CD4-positive, alpha-beta T cell (primary cell): Measurements from ENCODE around the gene RNF157. TPM values are rescaled to one million over a fixed set of nuclear protein-coding genes. Genes with fewer than 3 reads are reported as not detected.
"Not testable (repeated sequence)": the region's sequence is repeated elsewhere in the genome, so short reads cannot be mapped to it uniquely, and the experiment has no call there.

Source experiments
- ATAC-seq: fragments of 200-7000 bp; cut with Tn5 transposase; one replicate; pipeline ENCODE4 v1.10.0; 2022; ENCODE audit warnings: mild to moderate bottlenecking; ENCODE audit not compliant: poor library complexity
- CTCF ChIA-PET: fragments of 350-600 bp; sonication (Branson Sonifier 250); formaldehyde crosslinking; loops from one replicate; lab custom pipeline; 2021; ENCODE audit warnings: antibody characterized with exemption, inconsistent platforms; lab: Charles Lee
- POLR2A ChIA-PET: fragments of 350-600 bp; sonication (Branson Sonifier 250); formaldehyde crosslinking; loops from one replicate; lab custom pipeline; 2021; ENCODE audit warnings: antibody characterized with exemption, inconsistent platforms; lab: Charles Lee
- DNase-seq, 14 experiments: peaks; one replicate each; pipeline ENCODE4 v3.0.0-alpha.2; 2013 to 2020; ENCODE audit warnings: mixed read lengths in 2 of 14
- H3K27ac ChIP-seq, 2 donors: one replicate each; pipeline versions ENCODE4 v1.5.1 to v1.7.0; 2013; ENCODE audit warnings: low read length in 2 of 2, low read depth in 1 of 2, mild to moderate bottlenecking in 1 of 2
- H3K27me3 ChIP-seq, 2 experiments: 1 replicate in 1 of 2; 2 replicates in 1 of 2; pipeline versions ENCODE4 v1.6.1 to v1.7.0; 2013; ENCODE audit warnings: low read length in 2 of 2, control low read depth in 1 of 2, mild to moderate bottlenecking in 1 of 2, moderate library complexity in 1 of 2; ENCODE audit not compliant: insufficient read depth in 2 of 2, control insufficient read depth in 1 of 2
- H3K36me3 ChIP-seq: one replicate; pipeline ENCODE4 v1.6.1; 2013; ENCODE audit warnings: low read length, control low read depth; ENCODE audit not compliant: insufficient read depth
- H3K4me1 ChIP-seq: one replicate; pipeline ENCODE4 v1.6.1; 2013; ENCODE audit warnings: low read length, control low read depth; ENCODE audit not compliant: insufficient read depth
- H3K4me3 ChIP-seq: one replicate; pipeline ENCODE4 v1.5.1; 2013; ENCODE audit warnings: mild to moderate bottlenecking, low read length, moderate library complexity
- H3K9me3 ChIP-seq, 2 experiments: 1 replicate in 1 of 2; 2 replicates in 1 of 2; pipeline versions ENCODE4 v1.6.1 to v1.7.0; 2013; ENCODE audit warnings: low read length in 2 of 2, mild to moderate bottlenecking in 2 of 2, control low read depth in 1 of 2, moderate library complexity in 1 of 2; ENCODE audit not compliant: control insufficient read depth in 1 of 2, insufficient read depth in 1 of 2
- H3K27ac Mint-ChIP-seq: one replicate; pipeline ENCODE4 v1.8.0; 2020; ENCODE audit warnings: mixed read lengths
- H3K27me3 Mint-ChIP-seq: one replicate; pipeline ENCODE4 v1.8.0; 2021; ENCODE audit warnings: mixed read lengths
- H3K36me3 Mint-ChIP-seq: one replicate; pipeline ENCODE4 v1.8.0; 2021; ENCODE audit warnings: low read depth, mixed read lengths
- H3K4me1 Mint-ChIP-seq: one replicate; pipeline ENCODE4 v1.8.0; 2021; ENCODE audit warnings: low read depth, mixed read lengths
- H3K4me3 Mint-ChIP-seq: one replicate; pipeline ENCODE4 v1.8.0; 2020; ENCODE audit warnings: mild to moderate bottlenecking, mixed read lengths
- H3K9me3 Mint-ChIP-seq: one replicate; pipeline ENCODE4 v1.8.0; 2020; ENCODE audit warnings: mixed read lengths
- CTCF ChIP-seq: fragments of 200-600 bp; IDR thresholded peaks from one replicate; pipeline ENCODE4 v1.8.0; 2022; ENCODE audit warnings: antibody characterized with exemption, mild to moderate bottlenecking
- intact Hi-C, 2 experiments: fragments of 100-400 bp; cut with DNase I in 1 of 2; cut with micrococcal nuclease in 1 of 2; formaldehyde crosslinking; loops; one replicate each; pipeline versions ENCODE4 v1.15.1 to v1.9.0; 2023 to 2025; cut with DNase I, micrococcal nuclease
- total RNA-seq, 174 experiments: library from RNA in 2 of 174; stranded (reverse) in 2 of 174; gene quantifications; one replicate each; pipeline ENCODE4 v1.2.3 and lab custom pipeline; 2021 to 2026

RNF157 gene
- total RNA-seq, 2 experiments from 2014 or later = 18.5 to 21.1 TPM

- H3K27me3 ChIP-seq = no peaks in the 10 kb centered on the region
- Mint-ChIP-seq H3K36me3 (peaks cover 31% of the 10 kb centered on the region), H3K27ac (no peak overlapping the region), H3K9me3 (no peaks in the 10 kb centered on the region), H3K27me3 (no peaks in the 10 kb centered on the region), H3K4me1 (peaks cover 52% of the 10 kb centered on the region), H3K4me3 (no peak overlapping the region)
- peaks cover 20% of the 10 kb centered on the region for H3K4me1 ChIP-seq
- ChIA-PET POLR2A (no interaction called here), CTCF (no interaction called here)
- intact Hi-C loops = no loop called here
- no peaks in the 10 kb centered on the region for H3K9me3 ChIP-seq
- no peak overlapping the region for H3K27ac ChIP-seq
- ATAC-seq (no peak), DNase-seq (no peak)
- H3K36me3 ChIP-seq = peaks cover 14% of the 10 kb centered on the region
- TF ChIP-seq CTCF = no peak
- H3K4me3 ChIP-seq = no peak overlapping the region
Observed at GRCh38 chr17:76213491-76213890, 26.8 kb downstream of the RNF157 start.

DNA sequence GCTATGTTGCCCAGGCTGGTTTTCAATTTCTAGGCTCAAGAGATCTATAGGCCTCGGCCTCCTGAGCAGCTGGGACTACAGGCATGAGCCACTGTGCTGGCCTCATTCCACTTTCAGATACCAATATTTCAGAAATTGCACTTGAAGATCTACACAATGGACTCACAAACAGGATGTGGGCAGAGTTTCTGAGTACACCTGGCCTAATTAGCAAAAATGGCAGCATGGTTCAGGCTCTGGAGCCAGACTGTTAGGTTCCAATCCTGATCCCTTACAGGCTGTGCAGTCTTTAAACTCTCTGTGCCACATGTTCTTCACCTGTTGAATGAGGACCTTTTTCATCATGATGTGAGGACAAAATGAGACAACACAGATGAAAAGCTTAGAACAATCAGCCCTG is 32.2 kb downstream of the RNF157 start:
- peaks cover 14% of the 10 kb centered on the region for H3K36me3 ChIP-seq
- Mint-ChIP-seq H3K27me3 (no peaks in the 10 kb centered on the region), H3K27ac (peak overlapping the region; percentile 47), H3K36me3 (peaks cover 52% of the 10 kb centered on the region), H3K9me3 (no peaks in the 10 kb centered on the region), H3K4me3 (no peak overlapping the region), H3K4me1 (peaks cover 42% of the 10 kb centered on the region)
- intact Hi-C loops = no loop called here
- DNase-seq (peak in 3 of 14 experiments; percentile 20 to 69 (median 22)), ATAC-seq (peak; percentile 14)
- no peak for TF ChIP-seq CTCF
- peaks cover 48% of the 10 kb centered on the region for H3K4me1 ChIP-seq
- no peaks in the 10 kb centered on the region for H3K27me3 ChIP-seq
- POLR2A ChIA-PET = interaction anchor here (0.6 to 3.8 kb wide), 8 partner anchors 9 to 63 kb away, joined by 3 to 19 read pairs (median 5); partner anchors contain the start of gene UBALD2
- CTCF ChIA-PET = interaction anchor here (1.0 to 1.8 kb wide), 3 partner anchors 9 to 28 kb away, joined by 3 to 4 read pairs (median 3); no protein-coding TSS in a partner anchor
- peak overlapping the region in 1 of 2 donors; percentile 57 for H3K27ac ChIP-seq
- H3K4me3 ChIP-seq = no peak overlapping the region
- H3K9me3 ChIP-seq = no peaks in the 10 kb centered on the region

- H3K4me3 ChIP-seq = no peak overlapping the region
- intact Hi-C loops = no loop called here
Observed at GRCh38 chr17:76207275-76208059, 32.8 kb downstream of the RNF157 start.

DNA sequence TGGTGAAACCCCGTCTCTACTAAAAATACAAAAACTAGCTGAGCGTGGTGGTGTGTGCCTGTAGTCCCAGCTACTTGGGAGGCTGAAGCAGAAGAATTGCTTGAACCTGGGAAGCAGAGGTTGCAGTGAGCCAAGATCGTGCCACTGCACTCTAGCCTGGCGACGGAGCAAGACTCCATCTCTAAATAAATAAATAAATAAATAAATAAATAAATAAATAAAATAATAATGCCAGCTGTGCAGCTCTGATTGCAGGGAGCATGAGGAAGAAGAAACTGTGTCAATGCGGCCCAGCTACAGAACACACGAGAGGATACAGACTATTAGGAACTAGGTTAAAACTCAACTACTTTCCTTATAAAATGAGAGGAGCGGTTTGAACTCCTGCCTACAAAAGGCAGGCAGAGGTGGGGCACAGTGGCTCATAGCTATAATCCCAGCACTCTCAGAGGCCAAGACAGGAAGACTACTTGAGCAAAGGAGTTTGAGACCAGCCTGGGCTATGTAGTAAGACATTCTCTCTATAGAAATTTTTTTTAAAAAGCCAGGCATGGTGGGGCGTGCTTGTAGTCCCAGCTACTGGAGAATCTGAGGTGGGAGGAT is 34.6 kb downstream of the RNF157 start:
- H3K36me3 ChIP-seq, H3K9me3 Mint-ChIP-seq, H3K27me3 ChIP-seq, H3K4me3 Mint-ChIP-seq, H3K4me3 ChIP-seq, DNase-seq, ATAC-seq, H3K27ac Mint-ChIP-seq, H3K9me3 ChIP-seq, intact Hi-C loops, H3K27me3 Mint-ChIP-seq: not testable (repeated sequence)
- H3K27ac ChIP-seq = peak overlapping the region in 1 of 2 donors; percentile 6
- H3K36me3 Mint-ChIP-seq = peaks cover 43% of the 10 kb centered on the region
- H3K4me1 ChIP-seq = peaks cover 47% of the 10 kb centered on the region
- ChIA-PET CTCF (interaction anchor here (0.6 to 1.2 kb wide), 4 partner anchors 14 to 300 kb away, joined by 3 to 4 read pairs (median 3); no protein-coding TSS in a partner anchor), POLR2A (interaction anchor here (0.6 to 3.8 kb wide), 4 partner anchors 9 to 64 kb away, joined by 3 to 19 read pairs (median 3); partner anchors contain the start of gene UBALD2)
- H3K4me1 Mint-ChIP-seq = peaks cover 47% of the 10 kb centered on the region

More at GRCh38 chr17:76207275-76208059, 32.8 kb downstream of the RNF157 start:
- Histone ChIP-seq H3K36me3 (peaks cover 14% of the 10 kb centered on the region), H3K27me3 (no peaks in the 10 kb centered on the region), H3K9me3 (no peaks in the 10 kb centered on the region), H3K4me1 (peaks cover 45% of the 10 kb centered on the region), H3K27ac (peak overlapping the region in 1 of 2 donors; percentile 57)
- Mint-ChIP-seq H3K9me3 (no peaks in the 10 kb centered on the region), H3K4me3 (no peak overlapping the region), H3K27ac (peak overlapping the region; percentile 47), H3K4me1 (peaks cover 44% of the 10 kb centered on the region), H3K27me3 (no peaks in the 10 kb centered on the region), H3K36me3 (peaks cover 53% of the 10 kb centered on the region)
- CTCF ChIA-PET = interaction anchor here (0.9 to 1.8 kb wide), 7 partner anchors 8 to 86 kb away, joined by 3 to 5 read pairs (median 4); no protein-coding TSS in a partner anchor
- TF ChIP-seq CTCF = no peak
- no peak for ATAC-seq
- POLR2A ChIA-PET = interaction anchor here (0.6 to 3.8 kb wide), 11 partner anchors 8 to 86 kb away, joined by 3 to 19 read pairs (median 4); partner anchors contain the start of gene UBALD2
- no peak for DNase-seq
